ENCODE results near the gene HMX1. TPM values are rescaled to one million over a fixed set of nuclear protein-coding genes. Genes with fewer than 3 reads are reported as not detected.

Gene HMX1
- total RNA-seq, 1 donor from 2014 or later: not detected

DNA sequence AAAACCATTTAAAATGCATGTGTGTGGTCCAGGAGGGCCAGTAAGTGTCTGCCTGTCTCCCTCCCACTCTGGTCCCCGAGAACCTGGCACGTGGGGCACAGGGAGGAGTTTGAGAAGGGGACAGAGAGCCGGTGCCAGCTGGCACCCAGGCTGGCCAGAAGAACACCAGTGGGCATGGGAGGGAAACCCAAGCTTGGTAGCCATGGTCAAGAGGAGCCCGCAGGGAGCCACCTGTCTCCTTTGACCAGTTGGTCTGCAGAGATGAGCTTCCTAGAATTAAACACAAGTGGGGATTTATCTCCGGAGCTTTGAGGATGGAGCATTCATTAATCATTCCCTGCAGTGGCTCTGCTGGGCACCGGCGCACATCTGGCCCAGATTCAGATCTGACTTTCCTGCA is 41.6 kb downstream of the HMX1 start:
- no peak overlapping the region for H3K27ac ChIP-seq
- TF ChIP-seq, protein P1, sequence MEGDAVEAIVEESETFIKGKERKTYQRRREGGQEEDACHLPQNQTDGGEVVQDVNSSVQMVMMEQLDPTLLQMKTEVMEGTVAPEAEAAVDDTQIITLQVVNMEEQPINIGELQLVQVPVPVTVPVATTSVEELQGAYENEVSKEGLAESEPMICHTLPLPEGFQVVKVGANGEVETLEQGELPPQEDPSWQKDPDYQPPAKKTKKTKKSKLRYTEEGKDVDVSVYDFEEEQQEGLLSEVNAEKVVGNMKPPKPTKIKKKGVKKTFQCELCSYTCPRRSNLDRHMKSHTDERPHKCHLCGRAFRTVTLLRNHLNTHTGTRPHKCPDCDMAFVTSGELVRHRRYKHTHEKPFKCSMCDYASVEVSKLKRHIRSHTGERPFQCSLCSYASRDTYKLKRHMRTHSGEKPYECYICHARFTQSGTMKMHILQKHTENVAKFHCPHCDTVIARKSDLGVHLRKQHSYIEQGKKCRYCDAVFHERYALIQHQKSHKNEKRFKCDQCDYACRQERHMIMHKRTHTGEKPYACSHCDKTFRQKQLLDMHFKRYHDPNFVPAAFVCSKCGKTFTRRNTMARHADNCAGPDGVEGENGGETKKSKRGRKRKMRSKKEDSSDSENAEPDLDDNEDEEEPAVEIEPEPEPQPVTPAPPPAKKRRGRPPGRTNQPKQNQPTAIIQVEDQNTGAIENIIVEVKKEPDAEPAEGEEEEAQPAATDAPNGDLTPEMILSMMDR (IDR thresholded peaks at IDR 0.05): no peak
- intact Hi-C loops (cut with DNase I): no loop called here
- H3K9me3 ChIP-seq: peaks cover 5% of the 10 kb centered on the region
- H3K4me1 ChIP-seq: no peaks in the 10 kb centered on the region
- no peak for ATAC-seq
- H3K4me3 ChIP-seq: no peak overlapping the region
- H3K36me3 ChIP-seq: no peaks in the 10 kb centered on the region
- H3K27me3 ChIP-seq: peaks cover 5% of the 10 kb centered on the region
- peak; percentile 30 for DNase-seq

GRCh38 chr4:8829584-8829983 is 42.1 kb downstream of the HMX1 start:
- Histone ChIP-seq H3K36me3 (no peaks in the 10 kb centered on the region), H3K27ac (no peak overlapping the region), H3K27me3 (peaks cover 5% of the 10 kb centered on the region), H3K4me1 (no peaks in the 10 kb centered on the region), H3K4me3 (no peak overlapping the region), H3K9me3 (peaks cover 5% of the 10 kb centered on the region)
- intact Hi-C loops (cut with DNase I): no loop called here
- TF ChIP-seq, protein P1 (IDR thresholded peaks at IDR 0.05): no peak
- DNase-seq: no peak
- no peak for ATAC-seq

GRCh38 chr4:8828869-8829268 is 42.8 kb downstream of the HMX1 start:
- H3K4me3 ChIP-seq: no peak overlapping the region
- H3K4me1 ChIP-seq: no peaks in the 10 kb centered on the region
- ATAC-seq (no peak), DNase-seq (no peak)
- peaks cover 5% of the 10 kb centered on the region for H3K27me3 ChIP-seq
- H3K36me3 ChIP-seq: no peaks in the 10 kb centered on the region
- TF ChIP-seq, protein P1 (IDR thresholded peaks at IDR 0.05): no peak
- no peak overlapping the region for H3K27ac ChIP-seq
- intact Hi-C loops (cut with DNase I): no loop called here
- H3K9me3 ChIP-seq: peaks cover 5% of the 10 kb centered on the region

DNA sequence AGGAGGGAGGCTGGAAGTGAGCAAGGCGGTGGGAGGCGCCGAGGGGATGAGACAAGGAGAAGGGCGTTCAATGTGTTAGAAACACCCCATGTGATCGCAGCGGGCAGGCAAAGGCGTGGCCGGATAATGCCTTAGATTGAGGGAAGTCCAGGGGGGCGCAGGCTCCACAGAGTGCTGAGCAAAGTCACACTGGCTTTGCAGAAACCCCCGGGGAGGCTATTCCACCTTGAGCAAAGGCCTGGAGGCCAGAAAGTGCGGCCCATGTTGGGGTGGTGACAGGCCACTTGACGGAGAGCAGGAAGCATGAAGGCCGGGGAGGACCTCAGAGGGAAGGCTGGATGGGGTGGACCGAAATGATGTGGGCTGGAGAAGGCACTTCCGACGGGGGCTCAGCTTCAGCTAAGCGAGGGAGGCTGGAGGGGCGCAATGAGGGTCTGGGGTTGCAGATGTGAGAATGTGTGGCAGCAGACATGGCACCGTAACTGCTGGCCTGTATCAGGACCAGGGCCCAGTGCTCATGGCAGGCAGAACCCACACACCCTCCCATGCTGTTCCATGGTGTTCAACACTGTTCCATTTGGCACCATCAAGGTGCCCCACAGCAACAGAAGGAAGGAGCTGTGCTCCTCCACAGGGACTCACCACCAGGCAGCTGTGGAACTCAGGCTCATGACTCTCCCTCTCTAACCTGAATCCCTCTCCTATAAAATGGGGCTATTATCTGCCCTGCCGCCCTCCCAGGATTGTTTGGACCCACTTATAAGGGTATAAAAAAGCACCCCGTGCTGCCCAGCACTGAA is 50.3 kb downstream of the HMX1 start:
- TF ChIP-seq, protein P1 (IDR thresholded peaks at IDR 0.05): no peak
- Histone ChIP-seq H3K4me3 (no peak overlapping the region), H3K9me3 (no peaks in the 10 kb centered on the region), H3K27me3 (no peaks in the 10 kb centered on the region), H3K4me1 (no peaks in the 10 kb centered on the region), H3K27ac (no peak overlapping the region), H3K36me3 (no peaks in the 10 kb centered on the region)
- DNase-seq (peak; percentile 39), ATAC-seq (no peak)
- intact Hi-C loops (cut with DNase I): no loop called here

DNA sequence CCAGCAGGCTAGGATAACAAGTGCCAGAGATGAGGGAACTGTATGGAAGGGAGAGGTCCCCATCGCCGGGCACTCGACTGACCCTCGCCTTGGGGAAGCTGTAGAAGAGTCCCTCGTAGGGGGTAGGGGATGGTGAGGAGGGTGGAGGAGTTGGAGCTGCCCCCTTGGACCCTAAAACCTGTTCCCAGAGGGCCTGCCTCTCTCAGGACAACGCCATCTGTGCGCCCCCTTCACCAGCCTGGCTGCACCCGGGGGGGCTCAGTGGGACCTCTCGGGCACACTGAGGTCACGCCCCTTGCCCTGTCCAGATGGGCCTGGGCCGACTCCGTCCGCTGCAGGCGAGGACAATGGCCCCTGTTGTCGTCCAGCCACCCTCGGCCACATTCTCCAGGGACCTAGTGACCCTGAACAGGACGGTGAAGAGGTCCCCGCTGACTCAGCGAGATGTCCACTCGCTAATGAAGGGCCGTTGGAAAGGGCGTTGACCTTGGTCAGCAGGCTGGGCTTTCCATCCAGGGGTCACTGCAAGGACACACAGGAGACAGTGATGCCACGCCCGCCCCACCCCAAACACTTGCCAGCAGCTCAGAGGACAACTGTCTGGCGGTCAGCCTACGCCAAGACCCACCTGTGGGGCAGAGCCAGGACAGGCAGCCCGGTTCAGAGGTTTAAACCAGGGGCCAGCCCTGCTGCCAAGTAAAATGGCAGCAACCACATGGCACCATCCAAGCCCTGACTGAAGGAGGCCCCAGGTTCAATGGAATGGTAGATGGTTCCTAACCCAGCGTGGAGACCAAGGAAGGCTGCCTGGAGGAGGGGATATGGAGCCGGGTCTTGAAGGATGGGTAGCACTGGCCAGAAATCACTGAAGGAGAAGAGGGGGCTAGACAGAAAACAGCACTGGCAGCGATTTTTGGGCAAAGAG is 51.2 kb downstream of the HMX1 start:
- H3K27me3 ChIP-seq: no peaks in the 10 kb centered on the region
- TF ChIP-seq, protein P1 (IDR thresholded peaks at IDR 0.05): no peak
- DNase-seq (peak; percentile 40), ATAC-seq (peak; percentile 28)
- no peaks in the 10 kb centered on the region for H3K9me3 ChIP-seq
- intact Hi-C loops (cut with DNase I): no loop called here
- no peak overlapping the region for H3K4me3 ChIP-seq
- H3K4me1 ChIP-seq: no peaks in the 10 kb centered on the region
- no peaks in the 10 kb centered on the region for H3K36me3 ChIP-seq
- H3K27ac ChIP-seq: no peak overlapping the region
